Fibroblast of the aortic adventitia (primary cell): ENCODE data around the gene LRIF1. TPM values are rescaled to one million over a fixed set of nuclear protein-coding genes. Genes with fewer than 3 reads are reported as not detected.
"Not testable (repeated sequence)": the region's sequence is repeated elsewhere in the genome, so short reads cannot be mapped to it uniquely, and the experiment has no call there.

Experiments
- DNase-seq: peaks from one replicate; pipeline ENCODE4 v3.0.0-alpha.2; 2010; ENCODE audit warnings: low read depth
- H3K4me3 ChIP-seq: 2 replicates; pipeline ENCODE4 v1.5.1; 2011; ENCODE audit warnings: low read depth, mild to moderate bottlenecking, control low read depth, low read length, moderate library complexity
- CTCF ChIP-seq: IDR thresholded peaks from 2 replicates; pipeline ENCODE4 v1.5.1; 2011; ENCODE audit warnings: mild to moderate bottlenecking, low read length, control low read depth, inconsistent platforms; ENCODE audit not compliant: insufficient read depth
- total RNA-seq: library from RNA; depleted of rRNA; stranded (reverse); fragments of >200 nt; gene quantifications from 2 replicates; pipeline ENCODE4 v1.2.3, GENCODE V29; 2012; ENCODE audit warnings: low replicate concordance

Gene LRIF1
- total RNA-seq, 1 donor, result 19.5 TPM

GRCh38 chr1:110952031-110952430 lies 11.7 kb downstream of the LRIF1 start:
- no peak for TF ChIP-seq CTCF
- no peak for DNase-seq
- no peak overlapping the region for H3K4me3 ChIP-seq

- no peak overlapping the region for H3K4me3 ChIP-seq
- DNase-seq, result no peak
- no peak for TF ChIP-seq CTCF
These were observed 12.6 kb downstream of the LRIF1 start for GRCh38 chr1:110951161-110951560.

GRCh38 chr1:110948038-110948810 lies 15.5 kb downstream of the LRIF1 start:
- DNase-seq, result no peak
- TF ChIP-seq CTCF, result no peak
- no peak overlapping the region for H3K4me3 ChIP-seq

- no peak for DNase-seq
- TF ChIP-seq CTCF, result no peak
- H3K4me3 ChIP-seq, result no peak overlapping the region
These were observed 18.1 kb downstream of the LRIF1 start for GRCh38 chr1:110945626-110946025.

- no peak for DNase-seq
- no peak for TF ChIP-seq CTCF
- H3K4me3 ChIP-seq, result no peak overlapping the region
These were observed 18.9 kb downstream of the LRIF1 start for GRCh38 chr1:110944806-110945205.

- TF ChIP-seq CTCF, result no peak
- no peak overlapping the region for H3K4me3 ChIP-seq
- DNase-seq, result no peak
These were observed 27.2 kb downstream of the LRIF1 start for GRCh38 chr1:110936567-110936966.

- not testable (repeated sequence) for H3K4me3 ChIP-seq, DNase-seq
These were observed 32.6 kb downstream of the LRIF1 start for GRCh38 chr1:110931097-110931496.
